ENCODE results near the gene PSD2. TPM values are rescaled to one million over a fixed set of nuclear protein-coding genes. Genes with fewer than 3 reads are reported as not detected.

The PSD2 gene
- total RNA-seq, 4 donors from 2014 or later = 0.30 to 0.76 TPM; not detected in 2

GRCh38 chr5:139843991-139844390 lies 48.4 kb downstream of the PSD2 start:
- no peak for DNase-seq
- Histone ChIP-seq H3K27ac (no peak overlapping the region), H3K4me3 (no peak overlapping the region), H3K27me3 (no peaks in the 10 kb centered on the region), H3K4me1 (peaks cover 0 to 3% of the 10 kb centered on the region in 2 donors), H3K36me3 (no peaks in the 10 kb centered on the region), H3K9me3 (no peaks in the 10 kb centered on the region)
- TF ChIP-seq POLR2A (IDR thresholded peaks at IDR 0.05) = no peak
- TF ChIP-seq, protein P1, sequence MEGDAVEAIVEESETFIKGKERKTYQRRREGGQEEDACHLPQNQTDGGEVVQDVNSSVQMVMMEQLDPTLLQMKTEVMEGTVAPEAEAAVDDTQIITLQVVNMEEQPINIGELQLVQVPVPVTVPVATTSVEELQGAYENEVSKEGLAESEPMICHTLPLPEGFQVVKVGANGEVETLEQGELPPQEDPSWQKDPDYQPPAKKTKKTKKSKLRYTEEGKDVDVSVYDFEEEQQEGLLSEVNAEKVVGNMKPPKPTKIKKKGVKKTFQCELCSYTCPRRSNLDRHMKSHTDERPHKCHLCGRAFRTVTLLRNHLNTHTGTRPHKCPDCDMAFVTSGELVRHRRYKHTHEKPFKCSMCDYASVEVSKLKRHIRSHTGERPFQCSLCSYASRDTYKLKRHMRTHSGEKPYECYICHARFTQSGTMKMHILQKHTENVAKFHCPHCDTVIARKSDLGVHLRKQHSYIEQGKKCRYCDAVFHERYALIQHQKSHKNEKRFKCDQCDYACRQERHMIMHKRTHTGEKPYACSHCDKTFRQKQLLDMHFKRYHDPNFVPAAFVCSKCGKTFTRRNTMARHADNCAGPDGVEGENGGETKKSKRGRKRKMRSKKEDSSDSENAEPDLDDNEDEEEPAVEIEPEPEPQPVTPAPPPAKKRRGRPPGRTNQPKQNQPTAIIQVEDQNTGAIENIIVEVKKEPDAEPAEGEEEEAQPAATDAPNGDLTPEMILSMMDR (IDR thresholded peaks at IDR 0.05) = no peak
- intact Hi-C loops (cut with DNase I; ENCODE audit: low total_unique reads) = no loop called here

DNA sequence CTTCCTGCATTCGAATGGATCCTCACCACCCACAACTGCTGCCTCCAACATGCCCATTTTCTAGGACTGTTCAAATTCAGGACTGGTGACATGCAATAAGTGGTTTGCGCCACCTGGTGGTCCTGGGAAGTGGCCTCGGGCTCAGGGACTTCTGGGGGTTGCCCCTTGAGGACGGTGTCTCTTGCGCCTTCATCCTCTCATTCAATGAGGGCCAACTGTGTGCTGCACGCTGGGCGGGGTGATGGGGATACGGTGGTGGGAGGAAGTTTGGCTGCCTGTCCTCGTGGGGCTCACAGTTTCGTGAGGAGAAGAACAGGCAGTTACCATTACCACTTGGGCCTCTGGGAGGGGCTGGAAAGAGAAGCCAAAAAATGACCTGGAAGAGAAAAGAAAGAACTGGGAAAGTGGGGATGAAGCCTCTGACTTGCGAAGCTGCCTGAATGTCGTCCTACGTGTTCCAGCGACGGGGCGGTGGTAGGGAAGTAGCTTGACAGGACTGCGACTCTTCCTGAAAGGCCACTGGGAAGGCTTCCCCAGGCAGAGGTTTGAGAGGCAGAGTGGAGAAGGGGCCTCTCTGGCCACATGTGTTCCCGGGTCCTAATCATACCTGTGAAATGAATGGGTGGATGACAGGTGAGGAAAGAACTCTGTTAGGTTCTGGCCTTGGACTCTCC lies 49.0 kb downstream of the PSD2 start:
- peaks cover 0 to 3% of the 10 kb centered on the region in 2 donors for H3K4me1 ChIP-seq
- TF ChIP-seq POLR2A (IDR thresholded peaks at IDR 0.05) = no peak
- TF ChIP-seq, protein P1 (IDR thresholded peaks at IDR 0.05) = peak; percentile 38 to 56 (median 46)
- intact Hi-C loops (cut with DNase I; ENCODE audit: low total_unique reads) = no loop called here
- no peaks in the 10 kb centered on the region for H3K9me3 ChIP-seq
- DNase-seq = peak; percentile 52 to 57
- no peaks in the 10 kb centered on the region for H3K36me3 ChIP-seq
- no peak overlapping the region for H3K27ac ChIP-seq
- no peak overlapping the region for H3K4me3 ChIP-seq
- no peaks in the 10 kb centered on the region for H3K27me3 ChIP-seq

DNA sequence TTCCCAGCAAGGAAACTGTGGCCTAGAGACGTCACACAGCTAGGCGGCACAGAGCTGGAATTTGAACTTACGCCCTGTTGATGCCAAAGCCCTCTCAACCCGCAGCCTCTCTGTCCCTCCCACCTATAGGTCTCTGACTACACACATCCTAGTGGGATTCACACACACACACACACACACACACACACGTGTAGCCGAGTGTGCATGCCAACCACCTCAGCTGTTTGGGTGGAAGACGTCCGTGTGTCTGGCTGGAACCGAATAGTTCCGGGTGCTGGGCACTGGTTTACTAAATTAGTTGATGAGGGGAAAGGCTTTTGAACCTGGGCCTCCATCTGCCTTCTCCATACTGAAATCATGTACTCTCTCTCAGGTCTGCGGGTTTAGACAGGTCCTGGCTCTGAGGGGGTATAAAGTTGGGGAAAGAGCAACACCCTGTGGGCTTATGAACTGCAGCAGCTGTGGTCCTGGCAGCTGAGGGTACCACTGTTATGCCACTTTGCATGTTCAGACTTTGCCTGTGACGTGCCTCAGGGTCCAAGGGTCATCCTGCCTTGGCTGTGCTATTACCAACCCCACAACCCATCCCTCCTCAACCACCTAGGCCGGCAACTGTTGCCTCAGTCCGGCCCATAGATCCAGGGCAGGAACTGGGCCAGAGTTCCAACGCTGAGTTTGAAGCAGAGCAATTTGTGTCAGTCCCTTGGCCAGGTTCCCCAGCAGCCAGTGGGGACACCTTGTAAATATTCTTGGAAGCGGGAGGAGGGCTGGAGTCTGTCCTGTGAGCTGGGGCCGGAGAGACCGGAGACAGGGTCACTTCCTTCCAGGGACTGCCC lies 50.5 kb downstream of the PSD2 start:
- H3K27me3 ChIP-seq = no peaks in the 10 kb centered on the region
- intact Hi-C loops (cut with DNase I; ENCODE audit: low total_unique reads) = no loop called here
- no peak overlapping the region for H3K4me3 ChIP-seq
- H3K4me1 ChIP-seq = peaks cover 0 to 3% of the 10 kb centered on the region in 2 donors
- no peak for DNase-seq
- no peak for TF ChIP-seq POLR2A (IDR thresholded peaks at IDR 0.05)
- TF ChIP-seq, protein P1 (IDR thresholded peaks at IDR 0.05) = no peak
- no peak overlapping the region for H3K27ac ChIP-seq
- no peaks in the 10 kb centered on the region for H3K36me3 ChIP-seq
- H3K9me3 ChIP-seq = no peaks in the 10 kb centered on the region

DNA sequence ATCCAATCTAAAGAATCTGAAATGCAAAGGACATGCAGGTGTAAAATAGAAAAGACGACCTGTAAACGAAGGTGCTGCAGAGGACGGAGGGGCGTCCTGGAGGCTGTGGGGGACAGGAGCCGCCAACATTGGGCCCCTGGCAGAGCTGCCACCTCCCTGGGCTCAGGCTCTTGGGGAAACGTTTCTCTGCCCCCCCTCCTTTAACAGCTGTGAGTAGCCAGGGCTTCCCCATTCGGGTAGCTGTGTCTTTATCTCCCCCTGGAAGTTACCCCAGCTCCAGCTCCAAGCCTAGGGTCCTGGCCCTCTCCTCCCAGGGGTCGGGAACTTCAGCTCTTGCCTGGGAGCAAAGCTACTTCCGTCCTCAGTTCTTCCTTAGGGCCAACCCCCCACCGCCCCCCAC lies 51.5 kb downstream of the PSD2 start:
- DNase-seq = no peak
- peaks cover 0 to 3% of the 10 kb centered on the region in 2 donors for H3K4me1 ChIP-seq
- H3K9me3 ChIP-seq = no peaks in the 10 kb centered on the region
- H3K36me3 ChIP-seq = no peaks in the 10 kb centered on the region
- no peak overlapping the region for H3K4me3 ChIP-seq
- intact Hi-C loops (cut with DNase I; ENCODE audit: low total_unique reads) = no loop called here
- TF ChIP-seq, protein P1 (IDR thresholded peaks at IDR 0.05) = no peak
- TF ChIP-seq POLR2A (IDR thresholded peaks at IDR 0.05) = no peak
- no peak overlapping the region for H3K27ac ChIP-seq
- H3K27me3 ChIP-seq = no peaks in the 10 kb centered on the region
